Astrocyte of the cerebellum (primary cell): ENCODE results near the gene MYO1E.

Experiments used
- DNase-seq: peaks from one replicate; pipeline ENCODE4 v3.0.0-alpha.2; 2011; ENCODE audit warnings: low read depth
- H3K4me3 ChIP-seq: 2 replicates; pipeline ENCODE4 v1.5.1; 2011; ENCODE audit warnings: mild to moderate bottlenecking, low read depth, low read length, moderate library complexity
- CTCF ChIP-seq: IDR thresholded peaks from 2 replicates; pipeline ENCODE4 v1.5.1; 2012; ENCODE audit warnings: low read length, low read depth, moderate library complexity, mild to moderate bottlenecking; ENCODE audit errors: missing control alignments
- in situ Hi-C: cut with HindIII; loops from 2 replicates; pipeline ENCODE4 v1.10.0; 2017; ENCODE audit warnings: low sequenced_read_pairs

The MYO1E gene

GRCh38 chr15:59400103-59400813 lies 27.6 kb upstream of the MYO1E start:
- no peak for TF ChIP-seq CTCF
- no peak for DNase-seq
- in situ Hi-C loops: no loop called here
- no peak overlapping the region for H3K4me3 ChIP-seq

GRCh38 chr15:59399465-59400102 lies 26.9 kb upstream of the MYO1E start:
- no peak overlapping the region for H3K4me3 ChIP-seq
- no peak for TF ChIP-seq CTCF
- in situ Hi-C loops: no loop called here
- DNase-seq: no peak

GRCh38 chr15:59398220-59398619 lies 25.5 kb upstream of the MYO1E start:
- in situ Hi-C loops: no loop called here
- no peak for TF ChIP-seq CTCF
- no peak for DNase-seq
- H3K4me3 ChIP-seq: no peak overlapping the region

- no peak for TF ChIP-seq CTCF
- no peak for DNase-seq
- no peak overlapping the region for H3K4me3 ChIP-seq
- in situ Hi-C loops: no loop called here
These were observed 24.0 kb upstream of the MYO1E start for GRCh38 chr15:59396679-59397078.

GRCh38 chr15:59396211-59396610 lies 23.5 kb upstream of the MYO1E start:
- no peak for DNase-seq
- in situ Hi-C loops: no loop called here
- TF ChIP-seq CTCF: no peak
- H3K4me3 ChIP-seq: no peak overlapping the region

GRCh38 chr15:59394166-59394661 lies 21.5 kb upstream of the MYO1E start:
- in situ Hi-C loops: no loop called here
- H3K4me3 ChIP-seq: no peak overlapping the region
- TF ChIP-seq CTCF: no peak
- DNase-seq: no peak
